GM12878 (cell line): ENCODE results near the gene CFAP65. TPM values are rescaled to one million over a fixed set of nuclear protein-coding genes. Genes with fewer than 3 reads are reported as not detected.

Experiments used
- ATAC-seq: fragments of 200-7000 bp; cut with Tn5 transposase; 3 replicates; pipeline ENCODE4 v1.9.1; 2020; ENCODE audit warnings: mild to moderate bottlenecking, moderate library complexity
- BruUV-seq: library from RNA; stranded (reverse); fragments of 400-500 nt; replicated peaks from 2 replicates; lab custom pipeline; 2021; lab: Mats Ljungman, UMichigan
- CTCF ChIA-PET: fragments of 300-600 bp; sonication (Branson Sonifier 250); formaldehyde crosslinking; extraction: SDS; loops from one replicate; lab custom pipeline; 2021; ENCODE audit warnings: inconsistent platforms; lab: Yijun Ruan, JAX
- POLR2A ChIA-PET: fragments of 350-600 bp; formaldehyde crosslinking; extraction: SDS; loops from one replicate; lab custom pipeline; 2021; ENCODE audit warnings: inconsistent platforms; lab: Charles Lee
- RAD21 ChIA-PET: fragments of 300-600 bp; sonication (Branson Sonifier 250); formaldehyde crosslinking; loops from one replicate; lab custom pipeline; 2023; ENCODE audit warnings: antibody characterized with exemption; ENCODE audit not compliant: unreplicated experiment; lab: Charles Lee
- SMC1A ChIA-PET: fragments of 300-600 bp; sonication (Branson Sonifier 250); formaldehyde crosslinking; loops from one replicate; lab custom pipeline; 2023; ENCODE audit not compliant: unreplicated experiment, uncharacterized antibody; lab: Charles Lee
- DNase-seq: peaks from one replicate; pipeline ENCODE4 v3.0.0-alpha.2; 2011; ENCODE audit warnings: low read depth, low spot score
- FAIRE-seq: peaks from 3 replicates; lab custom pipeline; 2011; peaks lifted over from hg19 to GRCh38; lab: Jason Lieb, UNC
- H2AFZ ChIP-seq: 2 replicates; pipeline ENCODE4 v1.6.0; 2011; ENCODE audit warnings: low read depth, low read length, control low read depth; ENCODE audit not compliant: control insufficient read depth
- H3K27ac ChIP-seq: 2 replicates; pipeline ENCODE4 v1.5.1; 2011; ENCODE audit warnings: control low read depth; ENCODE audit not compliant: control insufficient read depth, insufficient read depth
- H3K27me3 ChIP-seq, 2 experiments: replicated peaks in 1 of 2; 2 replicates each; pipeline versions ENCODE4 v1.6.0 to v1.6.1; 2011; ENCODE audit warnings: low read length in 1 of 2; ENCODE audit not compliant: control insufficient read depth in 2 of 2, insufficient read depth in 2 of 2
- H3K36me3 ChIP-seq, 2 experiments: 2 replicates each; pipeline ENCODE4 v1.5.1; 2011; ENCODE audit warnings: low read length in 1 of 2; ENCODE audit not compliant: control insufficient read depth in 2 of 2, insufficient read depth in 2 of 2
- H3K4me1 ChIP-seq: 2 replicates; pipeline ENCODE4 v1.6.1; 2011; ENCODE audit warnings: mild to moderate bottlenecking, low read length, moderate library complexity, mixed read lengths; ENCODE audit not compliant: control insufficient read depth, insufficient read depth
- H3K4me2 ChIP-seq: 2 replicates; pipeline ENCODE4 v1.6.0; 2011; ENCODE audit warnings: control low read depth; ENCODE audit not compliant: control insufficient read depth, insufficient read depth
- H3K4me3 ChIP-seq: fragments of 200-600 bp; sonication (generic); 2 replicates; pipeline ENCODE4 v1.5.1; 2016
- H3K79me2 ChIP-seq: 2 replicates; pipeline ENCODE4 v1.6.0; 2011; ENCODE audit warnings: low read length; ENCODE audit not compliant: control insufficient read depth, insufficient read depth
- H3K9ac ChIP-seq: 2 replicates; pipeline ENCODE4 v1.8.0; 2011; ENCODE audit warnings: low read length, control low read depth, mixed read lengths; ENCODE audit not compliant: control insufficient read depth, insufficient read depth
- H3K9me3 ChIP-seq: replicated peaks from 3 replicates; pipeline ENCODE4 v1.5.1; 2011; ENCODE audit warnings: mild to moderate bottlenecking, low read length; ENCODE audit not compliant: control insufficient read depth, insufficient read depth
- H4K20me1 ChIP-seq: 2 replicates; pipeline ENCODE4 v1.6.0; 2011; ENCODE audit not compliant: control insufficient read depth, insufficient read depth
- BCL11A ChIP-seq: IDR thresholded peaks from 2 replicates; pipeline ENCODE4 v1.6.1; 2011; ENCODE audit warnings: low read depth, low read length
- BRCA1 ChIP-seq: IDR thresholded peaks from 2 replicates; pipeline ENCODE4 v1.6.1; 2011; ENCODE audit warnings: low read depth, low read length, improper control_type of control experiment
- CREM ChIP-seq: IDR thresholded peaks from 2 replicates; pipeline ENCODE4 v1.6.1; 2014; ENCODE audit warnings: antibody characterized with exemption, low read depth
- CTCF ChIP-seq, 3 experiments: IDR thresholded peaks in 2 of 3; conservative IDR thresholded peaks in 1 of 3; 2 replicates each; pipeline ENCODE4 v1.5.1; 2011; ENCODE audit warnings: low read depth in 3 of 3, low read length in 3 of 3, mild to moderate bottlenecking in 3 of 3, control low read depth in 2 of 3, moderate library complexity in 2 of 3, inconsistent platforms in 1 of 3, mixed read lengths in 1 of 3; ENCODE audit not compliant: control insufficient read depth in 2 of 3, insufficient read depth in 1 of 3; ENCODE audit errors: extremely low read depth in 1 of 3
- E2F4 ChIP-seq: IDR thresholded peaks from 2 replicates; pipeline ENCODE4 v1.6.1; 2012; ENCODE audit warnings: low read depth, low read length, improper control_type of control experiment
- ETV6 ChIP-seq, 2 experiments: fragments of 450-650 bp in 1 of 2; IDR thresholded peaks in 1 of 2; conservative IDR thresholded peaks in 1 of 2; 2 replicates each; pipeline ENCODE4 v1.6.1; 2014; ENCODE audit warnings: antibody characterized with exemption in 1 of 2, borderline replicate concordance in 1 of 2, low read depth in 1 of 2, mild to moderate bottlenecking in 1 of 2, moderate library complexity in 1 of 2
- MTA2 ChIP-seq: fragments of 450-650 bp; IDR thresholded peaks from 2 replicates; pipeline ENCODE4 v1.6.1; 2016; ENCODE audit warnings: low read depth, mild to moderate bottlenecking, moderate library complexity
- MYC ChIP-seq: IDR thresholded peaks from 2 replicates; pipeline ENCODE4 v1.6.1; 2011; ENCODE audit warnings: mild to moderate bottlenecking, low read length, moderate library complexity, inconsistent platforms; ENCODE audit not compliant: insufficient read depth, insufficient replicate concordance, insufficient read length, severe bottlenecking
- RELB ChIP-seq: fragments of 450-650 bp; IDR thresholded peaks from 2 replicates; pipeline ENCODE4 v1.6.1; 2017; ENCODE audit warnings: low read depth, mild to moderate bottlenecking, moderate library complexity
- RUNX3 ChIP-seq: IDR thresholded peaks from 2 replicates; pipeline ENCODE4 v1.6.1; 2012; ENCODE audit warnings: low read length, inconsistent platforms
- SKIL ChIP-seq: fragments of 450-650 bp; IDR thresholded peaks from 2 replicates; pipeline ENCODE4 v1.6.1; 2017; ENCODE audit warnings: mild to moderate bottlenecking, low read depth, inconsistent platforms; ENCODE audit not compliant: poor library complexity, severe bottlenecking
- SMAD1 ChIP-seq: fragments of 450-650 bp; IDR thresholded peaks from 2 replicates; pipeline ENCODE4 v1.6.1; 2018; ENCODE audit warnings: mild to moderate bottlenecking, low read depth; ENCODE audit not compliant: partially characterized antibody
- WRNIP1 ChIP-seq: IDR thresholded peaks from 2 replicates; pipeline ENCODE4 v1.6.1; 2011; ENCODE audit warnings: low read depth, low read length, improper control_type of control experiment, borderline replicate concordance
- ZBED1 ChIP-seq: IDR thresholded peaks from 2 replicates; pipeline ENCODE4 v1.6.1; 2016; ENCODE audit warnings: borderline replicate concordance
- ZSCAN29 ChIP-seq: fragments of 450-650 bp; IDR thresholded peaks from 2 replicates; pipeline ENCODE4 v1.6.1; 2017; ENCODE audit warnings: mild to moderate bottlenecking, moderate library complexity
- WGBS: methylation state at CpG from one replicate; pipeline ENCODE4 v1.1.6; 2016; ENCODE audit warnings: low lambda C conversion rate; ENCODE audit not compliant: insufficient replicate concordance, insufficient coverage; ENCODE audit errors: missing lambda C conversion rate; 5-methylcytosine and 5-hydroxymethylcytosine counted together
- in situ Hi-C: fragments of 300-500 bp; cut with MboI; formaldehyde crosslinking; loops from 9 replicates; pipeline ENCODE4 v1.14.3; 2018; ENCODE audit warnings: mixed read lengths
- intact Hi-C: fragments of 100-400 bp; cut with micrococcal nuclease; formaldehyde crosslinking; loops from one replicate; pipeline ENCODE4 v1.14.2; 2022; ENCODE audit not compliant: unreplicated experiment
- polyA plus RNA-seq, 11 experiments: library from polyadenylated mRNA; depleted of rRNA in 4 of 11; unstranded in 6 of 11; stranded (reverse) in 5 of 11; fragments of >200 nt; fragmentation: Nextera tagmentation in 4 of 11; fragmentation: Illumina TruSeq in 1 of 11; extraction: Ambion mirVana in 4 of 11; extraction: Trizol in 1 of 11; gene quantifications; 1 replicate in 1 of 11; 2 replicates in 10 of 11; pipeline versions ENCODE4 v1.2.1 to v1.2.3, GENCODE V29; 2011 to 2016; ENCODE audit warnings: inconsistent platforms in 2 of 11, missing spikeins in 2 of 11, low read depth in 1 of 11
- total RNA-seq, 4 experiments: library from RNA; depleted of rRNA in 3 of 4; stranded (reverse); fragments of >200 nt in 3 of 4; fragmentation: Illumina TruSeq in 1 of 4; extraction: Trizol in 1 of 4; gene quantifications; 2 replicates each; pipeline versions ENCODE4 v1.2.1 to v1.2.3, GENCODE V29; 2013 to 2021
- TF ChIP-seq, protein P1 (sequence below): IDR thresholded peaks from 2 replicates; pipeline ENCODE4 v1.6.1; 2011; ENCODE audit warnings: low read depth, mild to moderate bottlenecking, low read length, moderate library complexity, borderline replicate concordance; ENCODE audit errors: extremely low read depth

The CFAP65 gene
- total and polyA plus RNA-seq, 10 of the 15 experiments (the other 5 are each of a cell fraction or from before 2014, with no cell fraction given), result not detected

DNA sequence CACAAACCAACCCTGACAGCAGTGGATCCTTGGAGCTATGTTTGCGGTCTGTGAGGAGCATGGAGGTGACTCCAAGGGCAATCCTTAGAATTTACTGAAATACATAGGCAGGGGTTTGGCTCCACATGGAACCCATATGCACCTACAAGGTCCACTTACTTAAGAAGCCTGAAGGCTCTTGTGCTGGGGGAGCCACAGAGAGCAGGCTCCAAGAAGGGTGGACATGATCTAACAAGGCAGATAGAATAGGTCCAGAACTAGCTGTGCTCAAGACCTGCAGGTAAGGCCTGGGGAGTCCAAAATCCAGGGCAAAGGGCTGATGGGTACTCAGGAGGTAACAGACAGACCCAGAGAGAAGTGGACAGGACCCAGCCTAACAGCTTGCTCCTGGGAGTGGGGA is 83.0 kb downstream of the CFAP65 start (continued):
- TF ChIP-seq, protein P1, sequence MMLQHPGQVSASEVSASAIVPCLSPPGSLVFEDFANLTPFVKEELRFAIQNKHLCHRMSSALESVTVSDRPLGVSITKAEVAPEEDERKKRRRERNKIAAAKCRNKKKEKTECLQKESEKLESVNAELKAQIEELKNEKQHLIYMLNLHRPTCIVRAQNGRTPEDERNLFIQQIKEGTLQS, result no peak
- TF ChIP-seq RUNX3, result no peak
- no peak for TF ChIP-seq E2F4
- no peak for TF ChIP-seq ZSCAN29
- TF ChIP-seq ZBED1, result no peak
- no peak for TF ChIP-seq CREM
- TF ChIP-seq MYC, result no peak
- TF ChIP-seq MTA2, result no peak

DNA sequence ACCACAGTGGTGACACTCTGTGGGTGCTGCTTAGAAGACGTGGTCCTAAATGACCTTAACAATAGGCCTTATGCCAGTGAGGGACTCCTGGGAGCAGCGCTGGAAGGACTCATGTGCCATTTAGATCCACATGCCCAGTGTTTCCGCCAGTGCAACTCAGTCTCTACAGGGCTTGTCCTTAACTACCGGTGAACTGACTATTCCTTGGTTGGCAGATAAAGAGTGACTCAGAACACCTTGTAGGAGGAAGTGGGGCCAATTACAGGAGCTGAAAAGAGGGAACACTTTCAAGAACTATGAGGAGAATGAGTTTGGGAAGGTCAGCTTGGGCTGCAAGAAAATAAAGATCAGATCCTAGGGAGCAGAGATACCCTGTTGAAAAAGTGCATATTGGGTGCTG is 83.6 kb downstream of the CFAP65 start:
- no peak overlapping the region for H3K9ac ChIP-seq
- no peaks in the 10 kb centered on the region for H3K36me3 ChIP-seq
- H3K4me2 ChIP-seq, result no peak overlapping the region
- in situ Hi-C loops, result no loop called here
- no peak overlapping the region for H3K27ac ChIP-seq
- H2AFZ ChIP-seq, result no peak overlapping the region
- no TSS peak for BruUV-seq
- ATAC-seq, result no peak
- H3K79me2 ChIP-seq, result no peaks in the 10 kb centered on the region
- H3K4me3 ChIP-seq, result no peak overlapping the region
- POLR2A ChIA-PET, result no interaction called here
- DNase-seq, result no peak
- RAD21 ChIA-PET, result no interaction called here
- SMC1A ChIA-PET, result interaction anchor here (0.6 kb wide), 1 partner anchor 18 kb away, joined by 3 read pairs; no protein-coding TSS in a partner anchor
- intact Hi-C loops, result no loop called here
- no peaks in the 10 kb centered on the region for H4K20me1 ChIP-seq
- WGBS, result 38% methylated on average over 4 of the region's 4 CpGs
- CTCF ChIA-PET, result interaction anchor here (0.9 to 2.4 kb wide), 3 partner anchors 60 to 102 kb away, joined by 3 to 11 read pairs (median 4); no protein-coding TSS in a partner anchor
- no peak for FAIRE-seq
- H3K9me3 ChIP-seq, result no peaks in the 10 kb centered on the region
- no peaks in the 10 kb centered on the region for H3K4me1 ChIP-seq
- peaks cover 12 to 13% of the 10 kb centered on the region in 2 experiments; a peak in 3 of 4 replicates for H3K27me3 ChIP-seq
- TF ChIP-seq BRCA1, result no peak
- no peak for TF ChIP-seq SMAD1
- no peak for TF ChIP-seq SKIL
- no peak for TF ChIP-seq WRNIP1
- TF ChIP-seq RELB, result no peak
- no peak for TF ChIP-seq BCL11A
- no peak for TF ChIP-seq ETV6 (conservative IDR thresholded peaks at IDR 0.05 in 1 of 2, IDR thresholded peaks at IDR 0.05 in 1 of 2; ENCODE audit: borderline replicate concordance in 1 of 2, low read depth in 1 of 2)
- no peak for TF ChIP-seq CTCF (IDR thresholded peaks at IDR 0.05 in 2 of 3, conservative IDR thresholded peaks at IDR 0.05 in 1 of 3; ENCODE audit: control insufficient read depth in 2 of 3, extremely low read depth in 1 of 3, insufficient read depth in 1 of 3, low read depth in 3 of 3, low read length in 3 of 3)
